Liver (tissue), 10 donors: ENCODE results near the gene WWOX. TPM values are rescaled to one million over a fixed set of nuclear protein-coding genes. Genes with fewer than 3 reads are reported as not detected.

ENCODE experiments used
- DNase-seq: peaks from one replicate; pipeline ENCODE4 v3.0.0-alpha.2; 2017; ENCODE audit warnings: low spot score
- H3K27ac ChIP-seq, 2 donors: one replicate each; pipeline ENCODE4 v1.7.0; 2013; ENCODE audit warnings: inconsistent platforms in 2 of 2, low read length in 2 of 2, control low read depth in 1 of 2, low read depth in 1 of 2, mild to moderate bottlenecking in 1 of 2
- H3K27me3 ChIP-seq, 4 donors: one replicate each; pipeline versions ENCODE4 v1.6.1 to v1.7.0; 2013; ENCODE audit warnings: low read length in 3 of 4, inconsistent platforms in 1 of 4, mild to moderate bottlenecking in 1 of 4, moderate library complexity in 1 of 4; ENCODE audit not compliant: control insufficient read depth in 4 of 4, insufficient read depth in 4 of 4
- H3K36me3 ChIP-seq, 4 donors: one replicate each; pipeline versions ENCODE4 v1.6.1 to v1.7.0; 2013; ENCODE audit warnings: low read length in 3 of 4, mild to moderate bottlenecking in 3 of 4, low read depth in 1 of 4, moderate library complexity in 1 of 4; ENCODE audit not compliant: control insufficient read depth in 4 of 4, insufficient read depth in 3 of 4
- H3K4me1 ChIP-seq, 4 donors: one replicate each; pipeline versions ENCODE4 v1.6.1 to v1.7.0; 2013; ENCODE audit warnings: low read length in 3 of 4, mild to moderate bottlenecking in 3 of 4, moderate library complexity in 1 of 4; ENCODE audit not compliant: control insufficient read depth in 4 of 4, insufficient read depth in 4 of 4
- H3K4me3 ChIP-seq, 3 donors: one replicate each; pipeline versions ENCODE4 v1.6.1 to v1.7.0; 2013; ENCODE audit warnings: low read length in 3 of 3, control low read depth in 1 of 3, low read depth in 1 of 3, mild to moderate bottlenecking in 1 of 3
- H3K9ac ChIP-seq, 2 donors: one replicate each; pipeline ENCODE4 v1.7.0; 2013; ENCODE audit warnings: low read length in 2 of 2, mild to moderate bottlenecking in 2 of 2, moderate library complexity in 2 of 2, control low read depth in 1 of 2, low read depth in 1 of 2
- H3K9me3 ChIP-seq, 4 donors: one replicate each; pipeline versions ENCODE4 v1.6.1 to v1.7.0; 2013; ENCODE audit warnings: low read length in 3 of 4; ENCODE audit not compliant: control insufficient read depth in 4 of 4
- EGR1 ChIP-seq, 2 donors: IDR thresholded peaks; 2 replicates each; pipeline ENCODE4 v1.6.1; 2016 to 2018; ENCODE audit warnings: antibody characterized with exemption in 2 of 2, low read depth in 2 of 2
- FOXA1 ChIP-seq: IDR thresholded peaks from 2 replicates; pipeline ENCODE4 v1.6.1; 2016; ENCODE audit warnings: antibody characterized with exemption
- FOXA2 ChIP-seq: IDR thresholded peaks from 2 replicates; pipeline ENCODE4 v1.6.1; 2016; ENCODE audit warnings: antibody characterized with exemption
- GABPA ChIP-seq, 2 donors: IDR thresholded peaks in 1 of 2; conservative IDR thresholded peaks in 1 of 2; 2 replicates each; pipeline ENCODE4 v1.6.1; 2016; ENCODE audit warnings: antibody characterized with exemption in 2 of 2, mild to moderate bottlenecking in 1 of 2, moderate library complexity in 1 of 2
- HNF4A ChIP-seq, 2 donors: conservative IDR thresholded peaks; 2 replicates each; pipeline ENCODE4 v1.6.1; 2016; ENCODE audit warnings: antibody characterized with exemption in 2 of 2, mild to moderate bottlenecking in 2 of 2
- HNF4G ChIP-seq: IDR thresholded peaks from 2 replicates; pipeline ENCODE4 v1.6.1; 2016; ENCODE audit warnings: antibody characterized with exemption
- JUND ChIP-seq, 2 donors: IDR thresholded peaks; 2 replicates each; pipeline ENCODE4 v1.6.1; 2016; ENCODE audit warnings: antibody characterized with exemption in 2 of 2
- NR2F2 ChIP-seq: IDR thresholded peaks from 2 replicates; pipeline ENCODE4 v1.6.1; 2016; ENCODE audit warnings: antibody characterized with exemption
- RAD21 ChIP-seq, 2 donors: IDR thresholded peaks; 2 replicates each; pipeline ENCODE4 v1.6.1; 2016; ENCODE audit warnings: antibody characterized with exemption in 2 of 2, mild to moderate bottlenecking in 2 of 2
- SP1 ChIP-seq: IDR thresholded peaks from 2 replicates; pipeline ENCODE4 v1.6.1; 2018; ENCODE audit warnings: antibody characterized with exemption, mild to moderate bottlenecking
- TAF1 ChIP-seq: conservative IDR thresholded peaks from 2 replicates; pipeline ENCODE4 v1.6.1; 2016; ENCODE audit warnings: antibody characterized with exemption, mild to moderate bottlenecking
- YY1 ChIP-seq: IDR thresholded peaks from 2 replicates; pipeline ENCODE4 v1.6.1; 2016; ENCODE audit warnings: antibody characterized with exemption, mild to moderate bottlenecking
- WGBS: extraction: QIAGEN DNeasy Blood & Tissue Kit; methylation state at CpG from one replicate; pipeline ENCODE4 v1.1.7; 2013; 5-methylcytosine and 5-hydroxymethylcytosine counted together
- polyA plus RNA-seq, 2 donors: library from polyadenylated mRNA; stranded (reverse) in 1 of 2; unstranded in 1 of 2; fragments of 200-250 nt in 1 of 2; fragments of >200 nt in 1 of 2; fragmentation: Nextera tagmentation in 1 of 2; extraction: Ambion mirVana in 1 of 2; gene quantifications; one replicate each; pipeline versions ENCODE4 v1.2.1 to v1.2.3, GENCODE V29; 2013 to 2015
- small RNA-seq: library from RNA; depleted of rRNA; stranded (forward); fragments of <200 nt; gene quantifications from one replicate; pipeline ENCODE3, GENCODE V24; 2014
- total RNA-seq, 2 donors: library from RNA; depleted of rRNA; stranded (reverse); fragments of >200 nt; gene quantifications; one replicate each; pipeline ENCODE4 v1.2.3, GENCODE V29; 2014
- TF ChIP-seq, protein P1 (sequence below): IDR thresholded peaks from 2 replicates; pipeline ENCODE4 v1.6.1; 2016; ENCODE audit warnings: antibody characterized with exemption
- TF ChIP-seq, protein P2 (sequence below): IDR thresholded peaks from 2 replicates; pipeline ENCODE4 v1.6.1; 2016; ENCODE audit warnings: antibody characterized with exemption
- TF ChIP-seq, protein P3 (sequence below): fragments of 150-350 bp; IDR thresholded peaks from 2 replicates; pipeline ENCODE4 v1.5.1; 2017; ENCODE audit warnings: improper control_type of control experiment, low read depth, low read length; ENCODE audit not compliant: missing input control
- TF ChIP-seq, protein P4 (sequence below): IDR thresholded peaks from 2 replicates; pipeline ENCODE4 v1.6.1; 2016; ENCODE audit warnings: antibody characterized with exemption, mild to moderate bottlenecking
- donor health status: healthy.
- donor health status: healthy.
- donor health status: healthy.
- donor health status: healthy.
- donor health status: healthy.

The WWOX gene
- total and polyA plus RNA-seq, 4 donors, result 9.8 to 46.0 (median 15.3) TPM

DNA sequence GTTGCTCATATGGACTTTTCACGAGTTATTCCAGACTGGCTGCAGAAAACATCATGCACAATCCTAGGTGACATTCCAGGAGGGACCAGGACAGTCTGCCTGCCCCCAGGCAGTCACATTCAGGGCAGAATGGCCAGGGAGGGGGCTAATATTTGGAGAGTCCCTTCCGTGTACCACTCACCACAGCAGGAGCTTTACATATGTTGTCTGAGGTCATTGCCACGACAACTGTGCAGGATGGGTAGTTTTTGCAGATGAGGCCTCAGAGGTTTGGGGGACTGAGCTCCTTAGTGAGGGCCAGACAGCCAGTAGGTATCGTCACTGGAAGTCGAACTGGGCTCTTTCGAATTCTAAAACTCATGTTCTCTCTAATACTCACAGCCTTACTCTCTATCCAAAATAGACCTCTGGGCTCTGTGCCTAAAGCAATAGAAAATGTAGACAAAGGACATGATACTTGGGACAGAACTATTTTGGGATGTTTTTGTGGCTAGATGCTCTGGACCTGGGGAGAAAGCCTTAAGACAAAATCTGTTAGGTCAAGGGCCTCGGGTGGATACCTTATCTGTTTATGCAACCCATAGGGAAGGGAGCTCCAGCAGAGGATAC lies 1162.6 kb downstream of the WWOX start:
- Histone ChIP-seq H3K9ac (no peak overlapping the region), H3K4me1 (peaks cover 0 to 7% (median 2%) of the 10 kb centered on the region in 4 donors), H3K4me3 (no peak overlapping the region), H3K27me3 (no peaks in the 10 kb centered on the region), H3K27ac (no peak overlapping the region), H3K36me3 (no peaks in the 10 kb centered on the region), H3K9me3 (no peaks in the 10 kb centered on the region)
- WGBS, result 91% methylated on average over 7 of the region's 7 CpGs
- TF ChIP-seq RAD21 (IDR thresholded peaks at IDR 0.05), result no peak
- no peak for TF ChIP-seq EGR1 (IDR thresholded peaks at IDR 0.05; ENCODE audit: low read depth in 2 of 2)
- TF ChIP-seq JUND (IDR thresholded peaks at IDR 0.05), result no peak
- no peak for TF ChIP-seq HNF4A (conservative IDR thresholded peaks at IDR 0.05)
- TF ChIP-seq, protein P1, sequence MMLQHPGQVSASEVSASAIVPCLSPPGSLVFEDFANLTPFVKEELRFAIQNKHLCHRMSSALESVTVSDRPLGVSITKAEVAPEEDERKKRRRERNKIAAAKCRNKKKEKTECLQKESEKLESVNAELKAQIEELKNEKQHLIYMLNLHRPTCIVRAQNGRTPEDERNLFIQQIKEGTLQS, result no peak
- TF ChIP-seq FOXA2, result no peak
- TF ChIP-seq, protein P2, sequence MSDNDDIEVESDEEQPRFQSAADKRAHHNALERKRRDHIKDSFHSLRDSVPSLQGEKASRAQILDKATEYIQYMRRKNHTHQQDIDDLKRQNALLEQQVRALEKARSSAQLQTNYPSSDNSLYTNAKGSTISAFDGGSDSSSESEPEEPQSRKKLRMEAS, result no peak
- TF ChIP-seq NR2F2, result no peak
- TF ChIP-seq, protein P3, sequence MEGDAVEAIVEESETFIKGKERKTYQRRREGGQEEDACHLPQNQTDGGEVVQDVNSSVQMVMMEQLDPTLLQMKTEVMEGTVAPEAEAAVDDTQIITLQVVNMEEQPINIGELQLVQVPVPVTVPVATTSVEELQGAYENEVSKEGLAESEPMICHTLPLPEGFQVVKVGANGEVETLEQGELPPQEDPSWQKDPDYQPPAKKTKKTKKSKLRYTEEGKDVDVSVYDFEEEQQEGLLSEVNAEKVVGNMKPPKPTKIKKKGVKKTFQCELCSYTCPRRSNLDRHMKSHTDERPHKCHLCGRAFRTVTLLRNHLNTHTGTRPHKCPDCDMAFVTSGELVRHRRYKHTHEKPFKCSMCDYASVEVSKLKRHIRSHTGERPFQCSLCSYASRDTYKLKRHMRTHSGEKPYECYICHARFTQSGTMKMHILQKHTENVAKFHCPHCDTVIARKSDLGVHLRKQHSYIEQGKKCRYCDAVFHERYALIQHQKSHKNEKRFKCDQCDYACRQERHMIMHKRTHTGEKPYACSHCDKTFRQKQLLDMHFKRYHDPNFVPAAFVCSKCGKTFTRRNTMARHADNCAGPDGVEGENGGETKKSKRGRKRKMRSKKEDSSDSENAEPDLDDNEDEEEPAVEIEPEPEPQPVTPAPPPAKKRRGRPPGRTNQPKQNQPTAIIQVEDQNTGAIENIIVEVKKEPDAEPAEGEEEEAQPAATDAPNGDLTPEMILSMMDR, result no peak
- no peak for TF ChIP-seq TAF1
- TF ChIP-seq, protein P4, sequence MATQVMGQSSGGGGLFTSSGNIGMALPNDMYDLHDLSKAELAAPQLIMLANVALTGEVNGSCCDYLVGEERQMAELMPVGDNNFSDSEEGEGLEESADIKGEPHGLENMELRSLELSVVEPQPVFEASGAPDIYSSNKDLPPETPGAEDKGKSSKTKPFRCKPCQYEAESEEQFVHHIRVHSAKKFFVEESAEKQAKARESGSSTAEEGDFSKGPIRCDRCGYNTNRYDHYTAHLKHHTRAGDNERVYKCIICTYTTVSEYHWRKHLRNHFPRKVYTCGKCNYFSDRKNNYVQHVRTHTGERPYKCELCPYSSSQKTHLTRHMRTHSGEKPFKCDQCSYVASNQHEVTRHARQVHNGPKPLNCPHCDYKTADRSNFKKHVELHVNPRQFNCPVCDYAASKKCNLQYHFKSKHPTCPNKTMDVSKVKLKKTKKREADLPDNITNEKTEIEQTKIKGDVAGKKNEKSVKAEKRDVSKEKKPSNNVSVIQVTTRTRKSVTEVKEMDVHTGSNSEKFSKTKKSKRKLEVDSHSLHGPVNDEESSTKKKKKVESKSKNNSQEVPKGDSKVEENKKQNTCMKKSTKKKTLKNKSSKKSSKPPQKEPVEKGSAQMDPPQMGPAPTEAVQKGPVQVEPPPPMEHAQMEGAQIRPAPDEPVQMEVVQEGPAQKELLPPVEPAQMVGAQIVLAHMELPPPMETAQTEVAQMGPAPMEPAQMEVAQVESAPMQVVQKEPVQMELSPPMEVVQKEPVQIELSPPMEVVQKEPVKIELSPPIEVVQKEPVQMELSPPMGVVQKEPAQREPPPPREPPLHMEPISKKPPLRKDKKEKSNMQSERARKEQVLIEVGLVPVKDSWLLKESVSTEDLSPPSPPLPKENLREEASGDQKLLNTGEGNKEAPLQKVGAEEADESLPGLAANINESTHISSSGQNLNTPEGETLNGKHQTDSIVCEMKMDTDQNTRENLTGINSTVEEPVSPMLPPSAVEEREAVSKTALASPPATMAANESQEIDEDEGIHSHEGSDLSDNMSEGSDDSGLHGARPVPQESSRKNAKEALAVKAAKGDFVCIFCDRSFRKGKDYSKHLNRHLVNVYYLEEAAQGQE, result no peak
- no peak for TF ChIP-seq HNF4G
- TF ChIP-seq SP1, result no peak
- no peak for TF ChIP-seq GABPA (IDR thresholded peaks at IDR 0.05 in 1 of 2, conservative IDR thresholded peaks at IDR 0.05 in 1 of 2)
- TF ChIP-seq FOXA1, result no peak
- TF ChIP-seq YY1, result no peak
- no peak for DNase-seq

Small RNA genes lying within 50 kb of the gene (small RNA-seq; reads per million reads assigned to genes)
- not detected for gene AC027279.3

Other genes starting within 250 kb of the WWOX start
- not detected for gene CLEC3A, start 77.1 kb upstream of the WWOX start, total RNA-seq
- gene CLEC3A, start 77.1 kb upstream of the WWOX start, polyA plus RNA-seq, result not detected